Measurements from ENCODE around the gene RHBDD2. TPM values are rescaled to one million over a fixed set of nuclear protein-coding genes. Genes with fewer than 3 reads are reported as not detected.

The RHBDD2 gene
- polyA plus RNA-seq, 1 donor from 2014 or later = 76.4 TPM

DNA sequence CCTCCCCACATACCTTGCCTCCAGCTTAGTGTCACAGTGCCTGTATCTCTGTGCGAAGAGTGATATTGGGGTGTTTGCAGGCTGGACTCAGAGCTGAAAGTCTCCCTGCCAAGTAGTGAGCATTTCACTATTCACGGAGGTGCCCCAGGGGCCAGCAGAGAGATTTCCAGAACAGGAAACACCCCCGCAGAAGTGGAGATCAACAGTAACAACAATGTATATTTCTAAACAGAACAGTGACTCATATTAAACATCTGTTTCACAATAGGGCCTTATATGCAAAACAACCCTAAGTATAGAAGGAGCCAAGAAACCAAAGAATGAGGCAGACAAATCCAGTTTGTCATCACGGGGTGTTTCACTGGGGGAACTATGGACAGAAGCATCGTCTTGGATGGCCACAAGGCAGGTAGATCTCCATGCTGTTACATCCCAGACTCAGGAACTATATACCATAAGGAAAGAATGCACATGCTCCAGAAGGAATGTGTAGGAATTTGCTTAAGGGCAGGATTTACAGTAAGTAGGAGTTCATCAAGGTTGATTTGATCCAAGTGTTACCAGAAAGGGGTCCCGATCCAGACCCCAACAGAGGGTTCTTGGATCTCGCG is 35.9 kb upstream of the RHBDD2 start:
- H3K9ac ChIP-seq (ENCODE audit: low read length) = no peak overlapping the region
- no peaks in the 10 kb centered on the region for H3F3A ChIP-seq (ENCODE audit: insufficient read depth, low read length, poor library complexity, severe bottlenecking)
- no peaks in the 10 kb centered on the region for H3K27me3 ChIP-seq (ENCODE audit: insufficient read depth, low read depth, low read length)
- H3K9me3 ChIP-seq (ENCODE audit: low read length) = no peaks in the 10 kb centered on the region
- H3K9me2 ChIP-seq (ENCODE audit: insufficient read depth, low read length) = no peaks in the 10 kb centered on the region
- no peak overlapping the region for H3K4me3 ChIP-seq (ENCODE audit: low read length)
- no peaks in the 10 kb centered on the region for H3K36me3 ChIP-seq (ENCODE audit: insufficient read depth, low read length)
- TF ChIP-seq, protein P1, sequence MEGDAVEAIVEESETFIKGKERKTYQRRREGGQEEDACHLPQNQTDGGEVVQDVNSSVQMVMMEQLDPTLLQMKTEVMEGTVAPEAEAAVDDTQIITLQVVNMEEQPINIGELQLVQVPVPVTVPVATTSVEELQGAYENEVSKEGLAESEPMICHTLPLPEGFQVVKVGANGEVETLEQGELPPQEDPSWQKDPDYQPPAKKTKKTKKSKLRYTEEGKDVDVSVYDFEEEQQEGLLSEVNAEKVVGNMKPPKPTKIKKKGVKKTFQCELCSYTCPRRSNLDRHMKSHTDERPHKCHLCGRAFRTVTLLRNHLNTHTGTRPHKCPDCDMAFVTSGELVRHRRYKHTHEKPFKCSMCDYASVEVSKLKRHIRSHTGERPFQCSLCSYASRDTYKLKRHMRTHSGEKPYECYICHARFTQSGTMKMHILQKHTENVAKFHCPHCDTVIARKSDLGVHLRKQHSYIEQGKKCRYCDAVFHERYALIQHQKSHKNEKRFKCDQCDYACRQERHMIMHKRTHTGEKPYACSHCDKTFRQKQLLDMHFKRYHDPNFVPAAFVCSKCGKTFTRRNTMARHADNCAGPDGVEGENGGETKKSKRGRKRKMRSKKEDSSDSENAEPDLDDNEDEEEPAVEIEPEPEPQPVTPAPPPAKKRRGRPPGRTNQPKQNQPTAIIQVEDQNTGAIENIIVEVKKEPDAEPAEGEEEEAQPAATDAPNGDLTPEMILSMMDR (IDR thresholded peaks at IDR 0.05; ENCODE audit: poor library complexity, severe bottlenecking) = no peak
- TF ChIP-seq TAF1 (IDR thresholded peaks at IDR 0.05; ENCODE audit: low read depth) (no peak), SMC3 (conservative IDR thresholded peaks at IDR 0.05; ENCODE audit: poor library complexity) (no peak), EP300 (conservative IDR thresholded peaks at IDR 0.05; ENCODE audit: poor library complexity, severe bottlenecking) (no peak), EZH2 (IDR thresholded peaks at IDR 0.05; ENCODE audit: borderline replicate concordance, insufficient read depth, low read length, poor library complexity, severe bottlenecking) (no peak), POLR2AphosphoS5 (IDR thresholded peaks at IDR 0.05) (no peak), MXI1 (conservative IDR thresholded peaks at IDR 0.05; ENCODE audit: poor library complexity, severe bottlenecking) (no peak), RAD21 (conservative IDR thresholded peaks at IDR 0.05) (no peak)
- TF ChIP-seq, protein P2, sequence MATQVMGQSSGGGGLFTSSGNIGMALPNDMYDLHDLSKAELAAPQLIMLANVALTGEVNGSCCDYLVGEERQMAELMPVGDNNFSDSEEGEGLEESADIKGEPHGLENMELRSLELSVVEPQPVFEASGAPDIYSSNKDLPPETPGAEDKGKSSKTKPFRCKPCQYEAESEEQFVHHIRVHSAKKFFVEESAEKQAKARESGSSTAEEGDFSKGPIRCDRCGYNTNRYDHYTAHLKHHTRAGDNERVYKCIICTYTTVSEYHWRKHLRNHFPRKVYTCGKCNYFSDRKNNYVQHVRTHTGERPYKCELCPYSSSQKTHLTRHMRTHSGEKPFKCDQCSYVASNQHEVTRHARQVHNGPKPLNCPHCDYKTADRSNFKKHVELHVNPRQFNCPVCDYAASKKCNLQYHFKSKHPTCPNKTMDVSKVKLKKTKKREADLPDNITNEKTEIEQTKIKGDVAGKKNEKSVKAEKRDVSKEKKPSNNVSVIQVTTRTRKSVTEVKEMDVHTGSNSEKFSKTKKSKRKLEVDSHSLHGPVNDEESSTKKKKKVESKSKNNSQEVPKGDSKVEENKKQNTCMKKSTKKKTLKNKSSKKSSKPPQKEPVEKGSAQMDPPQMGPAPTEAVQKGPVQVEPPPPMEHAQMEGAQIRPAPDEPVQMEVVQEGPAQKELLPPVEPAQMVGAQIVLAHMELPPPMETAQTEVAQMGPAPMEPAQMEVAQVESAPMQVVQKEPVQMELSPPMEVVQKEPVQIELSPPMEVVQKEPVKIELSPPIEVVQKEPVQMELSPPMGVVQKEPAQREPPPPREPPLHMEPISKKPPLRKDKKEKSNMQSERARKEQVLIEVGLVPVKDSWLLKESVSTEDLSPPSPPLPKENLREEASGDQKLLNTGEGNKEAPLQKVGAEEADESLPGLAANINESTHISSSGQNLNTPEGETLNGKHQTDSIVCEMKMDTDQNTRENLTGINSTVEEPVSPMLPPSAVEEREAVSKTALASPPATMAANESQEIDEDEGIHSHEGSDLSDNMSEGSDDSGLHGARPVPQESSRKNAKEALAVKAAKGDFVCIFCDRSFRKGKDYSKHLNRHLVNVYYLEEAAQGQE (IDR thresholded peaks at IDR 0.05; ENCODE audit: borderline replicate concordance) = no peak
- no peak overlapping the region for H3K4me2 ChIP-seq (ENCODE audit: low read length)
- H3K79me2 ChIP-seq (replicated peaks; ENCODE audit: insufficient read depth, low read length) = no peaks in the 10 kb centered on the region
- no peak overlapping the region for H2AFZ ChIP-seq (ENCODE audit: low read depth, low read length)
- H4K20me1 ChIP-seq (ENCODE audit: insufficient read depth) = no peaks in the 10 kb centered on the region
- H3K27ac ChIP-seq (ENCODE audit: low read length) = no peak overlapping the region

DNA sequence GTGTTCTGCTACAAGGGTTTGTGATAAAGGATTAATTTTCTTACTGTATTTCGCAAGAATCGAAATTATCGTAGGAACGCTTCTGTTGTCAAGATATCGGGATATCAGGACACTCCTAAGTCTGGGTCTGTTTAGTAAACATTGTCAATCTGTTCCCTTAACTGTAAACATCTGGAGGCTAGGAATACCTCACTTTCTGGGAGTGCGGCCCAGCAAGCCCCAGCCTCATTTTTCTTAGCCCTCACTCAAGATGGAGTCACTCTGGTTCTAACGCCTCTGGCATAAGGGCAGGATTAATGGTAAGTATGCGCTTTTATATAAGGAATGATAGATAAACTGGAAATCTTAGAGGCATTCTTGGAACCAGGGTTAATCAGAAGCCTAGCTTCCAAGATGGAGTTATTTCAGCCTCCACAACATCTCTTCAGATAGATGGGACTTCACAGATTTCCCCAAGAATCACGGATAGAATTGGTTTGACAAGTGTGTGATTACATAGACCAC is 35.2 kb upstream of the RHBDD2 start:
- H3K79me2 ChIP-seq (replicated peaks; ENCODE audit: insufficient read depth, low read length) = no peaks in the 10 kb centered on the region

More for the DNA sequence above, 35.2 kb upstream of the RHBDD2 start:
- Histone ChIP-seq H3K9me3 (ENCODE audit: low read length) (no peaks in the 10 kb centered on the region), H3K4me2 (ENCODE audit: low read length) (no peak overlapping the region), H3K27me3 (ENCODE audit: insufficient read depth, low read depth, low read length) (no peaks in the 10 kb centered on the region), H3K27ac (ENCODE audit: low read length) (no peak overlapping the region), H3K9me2 (ENCODE audit: insufficient read depth, low read length) (no peaks in the 10 kb centered on the region), H3K9ac (ENCODE audit: low read length) (no peak overlapping the region), H3K36me3 (ENCODE audit: insufficient read depth, low read length) (no peaks in the 10 kb centered on the region), H3K4me3 (ENCODE audit: low read length) (no peak overlapping the region), H2AFZ (ENCODE audit: low read depth, low read length) (no peak overlapping the region), H4K20me1 (ENCODE audit: insufficient read depth) (no peaks in the 10 kb centered on the region), H3F3A (ENCODE audit: insufficient read depth, low read length, poor library complexity, severe bottlenecking) (no peaks in the 10 kb centered on the region)
- TF ChIP-seq RAD21 (conservative IDR thresholded peaks at IDR 0.05) = no peak
- TF ChIP-seq EZH2 (IDR thresholded peaks at IDR 0.05; ENCODE audit: borderline replicate concordance, insufficient read depth, low read length, poor library complexity, severe bottlenecking) = no peak
- TF ChIP-seq, protein P1 (IDR thresholded peaks at IDR 0.05; ENCODE audit: poor library complexity, severe bottlenecking) = no peak
- TF ChIP-seq TAF1 (IDR thresholded peaks at IDR 0.05; ENCODE audit: low read depth) = no peak
- TF ChIP-seq POLR2AphosphoS5 (IDR thresholded peaks at IDR 0.05) = no peak
- TF ChIP-seq EP300 (conservative IDR thresholded peaks at IDR 0.05; ENCODE audit: poor library complexity, severe bottlenecking) = no peak
- TF ChIP-seq, protein P2 (IDR thresholded peaks at IDR 0.05; ENCODE audit: borderline replicate concordance) = no peak
- TF ChIP-seq SMC3 (conservative IDR thresholded peaks at IDR 0.05; ENCODE audit: poor library complexity) = no peak
- TF ChIP-seq MXI1 (conservative IDR thresholded peaks at IDR 0.05; ENCODE audit: poor library complexity, severe bottlenecking) = no peak
